HCT116 (cell line): ENCODE results near the gene UTF1. TPM values are rescaled to one million over a fixed set of nuclear protein-coding genes. Genes with fewer than 3 reads are reported as not detected.

ENCODE experiments used
- ATAC-seq: fragments of 200-7000 bp; cut with Tn5 transposase; 2 replicates; pipeline ENCODE4 v1.9.1; 2020; ENCODE audit warnings: mild to moderate bottlenecking, moderate library complexity
- BruUV-seq: library from RNA; stranded (reverse); fragments of 400-500 nt; replicated peaks from 2 replicates; lab custom pipeline; 2021; lab: Mats Ljungman, UMichigan
- CTCF ChIA-PET: fragments of 300-600 bp; sonication (Branson Sonifier 250); formaldehyde crosslinking; loops from one replicate; lab custom pipeline; 2021; ENCODE audit warnings: antibody characterized with exemption; lab: Charles Lee
- POLR2A ChIA-PET: fragments of 300-600, 350-600 bp; sonication (Branson Sonifier 250); formaldehyde crosslinking; loops from one replicate; lab custom pipeline; 2021; ENCODE audit warnings: antibody characterized with exemption; lab: Charles Lee
- RAD21 ChIA-PET, 2 experiments: fragments of 300-600 bp; sonication (Branson Sonifier 250); formaldehyde crosslinking; loops; one replicate each; lab custom pipeline; 2023; ENCODE audit warnings: low total read pairs in 2 of 2; ENCODE audit not compliant: uncharacterized antibody in 2 of 2, unreplicated experiment in 2 of 2, low non-redundant PET in 1 of 2; lab: Charles Lee
- DNase-seq: peaks from one replicate; pipeline ENCODE4 v3.0.0-alpha.2; 2010; ENCODE audit warnings: low read depth, low spot score
- H2AFZ ChIP-seq: fragments of 200-600 bp; shearing (Covaris generic), sonication (generic); 2 replicates; pipeline ENCODE4 v1.6.1; 2017; ENCODE audit warnings: low read depth, mixed run types, mixed read lengths, antibody characterized with exemption, low read length; ENCODE audit not compliant: poor library complexity, severe bottlenecking
- H3K27ac ChIP-seq: 2 replicates; pipeline ENCODE4 v1.5.1; 2012; ENCODE audit warnings: low read depth, low read length
- H3K27me3 ChIP-seq: fragments of 200-600 bp; sonication (generic); 2 replicates; pipeline ENCODE4 v1.6.1; 2016; ENCODE audit warnings: mixed run types, low read length, mixed read lengths; ENCODE audit not compliant: insufficient read depth
- H3K36me3 ChIP-seq, 2 experiments: fragments of 200-500 bp in 1 of 2; fragments of 200-600 bp in 1 of 2; sonication (Bioruptor generic) in 1 of 2; sonication (generic) in 1 of 2; 2 replicates each; pipeline versions ENCODE4 v1.5.1 to v1.6.1; 2014 to 2016; ENCODE audit warnings: low read length in 2 of 2, inconsistent platforms in 1 of 2, mixed read lengths in 1 of 2, mixed run types in 1 of 2; ENCODE audit not compliant: insufficient read depth in 2 of 2, control insufficient read depth in 1 of 2
- H3K4me1 ChIP-seq, 2 experiments: fragments of 200-600 bp in 1 of 2; sonication (generic) in 1 of 2; 2 replicates each; pipeline versions ENCODE4 v1.5.1 to v1.6.1; 2012 to 2017; ENCODE audit warnings: low read length in 2 of 2, inconsistent platforms in 1 of 2, mild to moderate bottlenecking in 1 of 2, mixed read lengths in 1 of 2, mixed run types in 1 of 2, moderate library complexity in 1 of 2; ENCODE audit not compliant: insufficient read depth in 2 of 2, control insufficient read depth in 1 of 2
- H3K4me2 ChIP-seq: fragments of 200-600 bp; sonication (generic); 2 replicates; pipeline ENCODE4 v1.6.1; 2017; ENCODE audit warnings: mixed run types, low read length, mixed read lengths
- H3K4me3 ChIP-seq, 2 experiments: fragments of 200-600 bp in 1 of 2; sonication (generic) in 1 of 2; replicated peaks in 1 of 2; 2 replicates each; pipeline ENCODE4 v1.5.1; 2011 to 2016; ENCODE audit warnings: low read length in 2 of 2, control low read depth in 1 of 2, low read depth in 1 of 2, mild to moderate bottlenecking in 1 of 2, mixed read lengths in 1 of 2, mixed run types in 1 of 2
- H3K79me2 ChIP-seq: fragments of 200-600 bp; sonication (generic); 2 replicates; pipeline ENCODE4 v1.6.1; 2017; ENCODE audit warnings: mild to moderate bottlenecking, mixed run types, low read length, moderate library complexity, mixed read lengths; ENCODE audit not compliant: insufficient read depth
- H3K9ac ChIP-seq: fragments of 200-600 bp; sonication (generic); 2 replicates; pipeline ENCODE4 v1.6.1; 2016; ENCODE audit warnings: low read length, mixed read lengths
- H3K9me2 ChIP-seq: fragments of 200-600 bp; sonication (generic), shearing (Covaris generic); 2 replicates; pipeline ENCODE4 v1.6.1; 2017; ENCODE audit warnings: mixed run types, mild to moderate bottlenecking, moderate library complexity; ENCODE audit not compliant: insufficient read depth
- H3K9me3 ChIP-seq, 2 experiments: fragments of 200-500 bp in 1 of 2; fragments of 200-600 bp in 1 of 2; sonication (Bioruptor generic) in 1 of 2; sonication (generic) in 1 of 2; 2 replicates each; pipeline ENCODE4 v1.6.1; 2014 to 2017; ENCODE audit warnings: low read length in 2 of 2, mixed read lengths in 2 of 2, inconsistent platforms in 1 of 2, low read depth in 1 of 2, mild to moderate bottlenecking in 1 of 2, mixed run types in 1 of 2, moderate library complexity in 1 of 2; ENCODE audit not compliant: control insufficient read depth in 1 of 2, insufficient read depth in 1 of 2
- H4K20me1 ChIP-seq: fragments of 200-600 bp; sonication (generic), shearing (Covaris generic); 2 replicates; pipeline ENCODE4 v1.6.1; 2017; ENCODE audit warnings: mixed run types, mild to moderate bottlenecking, moderate library complexity; ENCODE audit not compliant: insufficient read depth
- ATF3 ChIP-seq: IDR thresholded peaks from 2 replicates; pipeline ENCODE4 v1.6.1; 2012
- CEBPB ChIP-seq: IDR thresholded peaks from 2 replicates; pipeline ENCODE4 v1.6.1; 2012; ENCODE audit warnings: low read depth
- CTCF ChIP-seq, 3 experiments: fragments of 200-600 bp in 1 of 3; sonication (generic) in 1 of 3; IDR thresholded peaks in 2 of 3; conservative IDR thresholded peaks in 1 of 3; 2 replicates each; pipeline ENCODE4 v1.5.1; 2012 to 2017; ENCODE audit warnings: low read depth in 2 of 3, low read length in 2 of 3, antibody characterized with exemption in 1 of 3, borderline replicate concordance in 1 of 3, control low read depth in 1 of 3, mild to moderate bottlenecking in 1 of 3, mixed read lengths in 1 of 3, mixed run types in 1 of 3, moderate library complexity in 1 of 3; ENCODE audit not compliant: insufficient read depth in 1 of 3
- EGR1 ChIP-seq: IDR thresholded peaks from 2 replicates; pipeline ENCODE4 v1.6.1; 2012; ENCODE audit warnings: low read depth
- EZH2phosphoT487 ChIP-seq: fragments of 200-600 bp; IDR thresholded peaks from 2 replicates; pipeline ENCODE4 v1.6.1; 2018; ENCODE audit warnings: antibody characterized with exemption, borderline replicate concordance
- JUND ChIP-seq: IDR thresholded peaks from 2 replicates; pipeline ENCODE4 v1.6.1; 2012
- MAX ChIP-seq: IDR thresholded peaks from 2 replicates; pipeline ENCODE4 v1.6.1; 2012
- POLR2A ChIP-seq: IDR thresholded peaks from 2 replicates; pipeline ENCODE4 v1.7.0; 2011; ENCODE audit warnings: borderline replicate concordance; ENCODE audit not compliant: insufficient read depth, insufficient read length; ENCODE audit errors: extremely low read depth
- POLR2AphosphoS5 ChIP-seq: IDR thresholded peaks from 2 replicates; pipeline ENCODE4 v1.6.1; 2011; ENCODE audit warnings: mild to moderate bottlenecking, low read depth, low read length, moderate library complexity
- RAD21 ChIP-seq: IDR thresholded peaks from 2 replicates; pipeline ENCODE4 v1.6.1; 2012; ENCODE audit warnings: low read depth, mild to moderate bottlenecking
- REST ChIP-seq: IDR thresholded peaks from 2 replicates; pipeline ENCODE4 v1.6.1; 2012; ENCODE audit warnings: low read depth
- SP1 ChIP-seq: IDR thresholded peaks from 2 replicates; pipeline ENCODE4 v1.6.1; 2012; ENCODE audit warnings: low read depth
- SRF ChIP-seq: IDR thresholded peaks from 2 replicates; pipeline ENCODE4 v1.6.1; 2012; ENCODE audit warnings: low read depth
- YY1 ChIP-seq: IDR thresholded peaks from 2 replicates; pipeline ENCODE4 v1.6.1; 2011; ENCODE audit warnings: low read length, low read depth, moderate library complexity, mild to moderate bottlenecking; ENCODE audit not compliant: insufficient replicate concordance; ENCODE audit errors: extremely low read depth
- ZFX ChIP-seq: fragments of 450-650 bp; IDR thresholded peaks from 2 replicates; pipeline ENCODE4 v1.6.1; 2017
- ZNF274 ChIP-seq: fragments of 200-500 bp; sonication (Bioruptor generic); IDR thresholded peaks from 2 replicates; pipeline ENCODE4 v1.6.1; 2014; ENCODE audit warnings: mild to moderate bottlenecking, low read depth, low read length, inconsistent platforms
- intact Hi-C: fragments of 100-400 bp; cut with micrococcal nuclease; formaldehyde crosslinking; loops from 2 replicates; pipeline ENCODE4 v1.10.0; 2022
- total RNA-seq: library from RNA; stranded (reverse); gene quantifications from one replicate; pipeline ENCODE4 v1.2.1, GENCODE V29; 2021; ENCODE audit not compliant: unreplicated experiment

The UTF1 gene
- total RNA-seq, 1 experiment from 2014 or later, result not detected

GRCh38 chr10:133252223-133252552 lies 22.2 kb downstream of the UTF1 start:
- no peaks in the 10 kb centered on the region for H3K36me3 ChIP-seq
- no peak overlapping the region for H3K27ac ChIP-seq
- H3K4me3 ChIP-seq, result no peak overlapping the region
- H2AFZ ChIP-seq, result no peak overlapping the region
- RAD21 ChIA-PET, result no interaction called here
- peaks cover 4% of the 10 kb centered on the region in 2 experiments for H3K4me1 ChIP-seq
- H3K27me3 ChIP-seq, result no peaks in the 10 kb centered on the region
- no peak for DNase-seq
- intact Hi-C loops, result loop anchor here (10.0 kb wide), 1 partner anchor 347 kb away; no protein-coding TSS in a partner anchor
- H3K9ac ChIP-seq, result no peak overlapping the region
- no peak for ATAC-seq
- no peaks in the 10 kb centered on the region for H4K20me1 ChIP-seq
- CTCF ChIA-PET, result no interaction called here
- H3K4me2 ChIP-seq, result no peak overlapping the region
- BruUV-seq, result no TSS peak
- POLR2A ChIA-PET, result no interaction called here
- H3K9me3 ChIP-seq, result no peaks in the 10 kb centered on the region
- H3K79me2 ChIP-seq, result no peaks in the 10 kb centered on the region
- no peak for TF ChIP-seq ZFX
- TF ChIP-seq ATF3, result no peak
- no peak for TF ChIP-seq YY1
- no peak for TF ChIP-seq EGR1
- TF ChIP-seq CTCF (IDR thresholded peaks at IDR 0.05 in 2 of 3, conservative IDR thresholded peaks at IDR 0.05 in 1 of 3; ENCODE audit: borderline replicate concordance in 1 of 3, insufficient read depth in 1 of 3, low read depth in 2 of 3, low read length in 2 of 3), result no peak
- TF ChIP-seq JUND, result no peak
- TF ChIP-seq MAX, result no peak
- TF ChIP-seq, all 23 proteins: peak for 0
- H3K9me2 ChIP-seq, result no peaks in the 10 kb centered on the region

- Histone ChIP-seq H3K79me2 (no peaks in the 10 kb centered on the region), H3K36me3 (no peaks in the 10 kb centered on the region), H3K4me2 (no peak overlapping the region), H2AFZ (no peak overlapping the region), H3K27me3 (no peaks in the 10 kb centered on the region), H3K27ac (no peak overlapping the region), H3K9me2 (no peaks in the 10 kb centered on the region), H3K9ac (no peak overlapping the region), H4K20me1 (no peaks in the 10 kb centered on the region), H3K9me3 (no peaks in the 10 kb centered on the region), H3K4me1 (peaks cover 14 to 17% of the 10 kb centered on the region in 2 experiments), H3K4me3 (no peak overlapping the region)
- ChIA-PET CTCF (no interaction called here), RAD21 (no interaction called here), POLR2A (no interaction called here)
- intact Hi-C loops, result loop anchor here (10.0 kb wide), 1 partner anchor 349 kb away; no protein-coding TSS in a partner anchor
- no TSS peak for BruUV-seq
- DNase-seq, result no peak
- no peak for ATAC-seq
- TF ChIP-seq REST (no peak), SRF (no peak), SP1 (no peak), POLR2AphosphoS5 (no peak), MAX (no peak), POLR2A (no peak), RAD21 (no peak), CEBPB (no peak), ZNF274 (no peak), EZH2phosphoT487 (no peak)
Observed at GRCh38 chr10:133253361-133253955, 23.4 kb downstream of the UTF1 start.
